Astrocyte (in vitro differentiated cells and primary cell): Measurements from ENCODE around the gene C15orf61.

Experiments
- CTCF ChIP-seq: IDR thresholded peaks from 2 replicates; pipeline ENCODE4 v1.5.1; 2011; ENCODE audit warnings: low read depth, mild to moderate bottlenecking, inconsistent platforms, low read length, moderate library complexity; ENCODE audit not compliant: insufficient read depth
- EZH2 ChIP-seq: IDR thresholded peaks from 2 replicates; pipeline ENCODE4 v1.6.1; 2012; ENCODE audit warnings: mild to moderate bottlenecking, low read length, inconsistent platforms; ENCODE audit not compliant: insufficient read depth

- TF ChIP-seq CTCF = no peak
- TF ChIP-seq EZH2 = no peak
Observed at GRCh38 chr15:67534360-67534759, 13.4 kb downstream of the C15orf61 start.
